Kidney capillary endothelial cell (primary cell): ENCODE measurements around the gene COL18A1.

Experiments used
- DNase-seq: peaks from one replicate; pipeline ENCODE4 v3.0.0-alpha.2; 2018; ENCODE audit warnings: low spot score

Gene COL18A1

GRCh38 chr21:45383111-45383614 lies 21.8 kb upstream of the COL18A1 start:
- no peak for DNase-seq

GRCh38 chr21:45383615-45384201 lies 21.3 kb upstream of the COL18A1 start:
- no peak for DNase-seq

- no peak for DNase-seq
Observed at GRCh38 chr21:45384656-45385548, 20.1 kb upstream of the COL18A1 start.

GRCh38 chr21:45385549-45386050 lies 19.4 kb upstream of the COL18A1 start:
- no peak for DNase-seq

- no peak for DNase-seq
Observed at GRCh38 chr21:45386336-45386727, 18.6 kb upstream of the COL18A1 start.

DNA sequence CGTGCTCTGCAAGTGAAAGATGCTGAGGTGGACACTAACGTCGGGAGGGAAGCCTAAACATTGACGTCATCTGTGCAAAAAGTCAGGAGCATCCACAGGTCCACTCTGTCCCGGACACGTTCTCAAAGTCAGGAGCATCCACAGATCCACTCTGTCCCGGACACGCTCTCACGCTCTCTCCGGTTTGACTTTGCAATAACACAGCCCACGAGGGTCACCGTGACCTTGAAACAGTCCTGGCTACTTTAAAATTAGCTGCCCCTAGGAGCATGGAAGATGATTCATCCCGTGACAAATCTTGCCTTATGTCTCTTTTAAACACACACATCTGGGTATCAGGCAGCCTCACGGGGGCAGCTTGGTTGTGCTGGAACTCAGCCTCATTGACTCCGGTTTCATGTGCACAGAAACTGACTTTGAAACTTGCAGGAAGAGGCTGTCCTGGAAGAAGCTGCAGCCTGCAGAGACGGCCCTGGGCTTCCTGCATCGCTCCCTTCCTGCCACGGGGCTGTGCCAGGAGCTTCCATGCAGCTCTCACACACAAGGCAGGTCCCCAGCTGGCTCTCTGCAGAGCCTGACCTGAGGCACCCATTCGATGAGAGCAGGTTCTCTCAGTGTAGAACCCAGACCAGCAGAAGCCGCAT lies 18.1 kb upstream of the COL18A1 start:
- DNase-seq, result peak; percentile 79

DNA sequence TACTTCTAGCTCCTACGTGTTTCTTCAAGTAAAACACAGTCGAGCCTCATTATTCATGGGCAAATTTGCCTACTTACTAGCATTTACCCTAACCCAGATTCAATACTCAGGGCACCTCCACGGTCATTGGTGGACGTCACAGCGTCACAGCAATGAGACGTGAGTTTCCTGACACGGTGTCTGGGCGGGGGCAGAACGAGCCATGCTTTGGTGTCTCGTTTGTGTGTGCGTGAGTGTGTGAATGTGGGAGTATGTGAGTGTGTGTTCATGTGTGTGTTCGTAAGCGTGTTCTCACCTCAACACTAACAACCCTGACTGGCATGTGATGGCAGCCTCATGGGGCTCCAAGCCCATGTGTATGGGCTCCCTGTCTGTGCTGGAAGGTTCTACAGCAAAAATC lies 17.5 kb upstream of the COL18A1 start:
- DNase-seq, result no peak

DNA sequence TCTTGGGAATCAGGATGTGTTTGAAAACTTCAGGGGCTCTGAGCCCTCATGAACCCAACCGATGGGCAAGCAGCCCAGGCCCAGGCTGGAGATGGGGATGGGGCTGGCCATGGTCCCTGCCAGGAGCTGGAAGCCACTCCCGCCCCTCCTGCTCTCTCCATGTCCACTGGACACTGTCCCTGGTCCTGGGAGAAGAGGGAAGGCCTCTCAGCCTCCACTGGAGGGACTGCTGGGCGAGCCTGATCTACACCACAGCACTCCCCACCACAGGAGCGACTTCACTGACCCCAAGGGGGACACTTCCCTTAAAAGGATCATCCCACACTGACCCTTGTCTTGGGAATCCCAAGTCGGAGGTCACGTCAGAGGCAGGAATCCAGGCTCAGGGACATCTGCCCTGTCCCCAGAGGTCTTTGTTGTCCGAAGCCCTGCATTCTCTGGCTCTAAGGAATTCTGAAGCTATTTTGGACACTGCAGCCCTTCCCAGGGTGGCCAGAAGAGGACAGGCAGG lies 16.9 kb upstream of the COL18A1 start:
- no peak for DNase-seq

DNA sequence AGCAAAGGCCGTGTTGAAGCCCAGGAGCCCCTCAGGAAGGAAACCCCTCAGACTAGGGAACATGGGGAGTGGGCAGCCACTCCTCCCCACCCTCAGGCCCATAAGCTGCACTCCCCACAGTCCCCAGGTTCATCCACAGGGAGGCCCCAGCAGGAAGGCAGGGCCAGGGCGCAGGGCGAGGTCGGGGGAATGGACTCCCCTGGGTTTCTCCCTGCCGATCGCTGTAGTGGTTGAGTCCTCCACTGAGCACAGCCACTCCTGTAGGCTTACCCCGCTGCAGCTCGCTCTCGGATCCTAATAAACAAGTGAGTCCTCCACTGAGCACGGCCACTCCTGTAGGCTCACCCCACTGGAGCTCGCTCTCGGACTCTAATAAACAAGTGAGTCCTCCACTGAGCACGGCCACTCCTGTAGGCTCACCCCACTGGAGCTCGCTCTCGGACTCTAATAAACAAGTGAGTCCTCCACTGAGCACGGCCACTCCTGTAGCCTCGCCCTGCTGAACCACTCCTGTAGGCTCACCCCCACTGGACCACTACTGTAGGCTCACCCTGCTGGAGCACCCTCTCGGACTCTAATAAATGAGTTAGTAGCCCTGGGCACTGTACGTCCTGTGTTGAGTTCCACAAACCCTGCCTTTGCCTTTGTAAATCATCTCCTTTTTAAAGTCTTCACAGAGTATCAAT lies 16.2 kb upstream of the COL18A1 start:
- DNase-seq, result no peak

- DNase-seq, result no peak
Observed at GRCh38 chr21:45390121-45390751, 14.7 kb upstream of the COL18A1 start.

- DNase-seq, result no peak
Observed at GRCh38 chr21:45390831-45391742, 13.9 kb upstream of the COL18A1 start.

DNA sequence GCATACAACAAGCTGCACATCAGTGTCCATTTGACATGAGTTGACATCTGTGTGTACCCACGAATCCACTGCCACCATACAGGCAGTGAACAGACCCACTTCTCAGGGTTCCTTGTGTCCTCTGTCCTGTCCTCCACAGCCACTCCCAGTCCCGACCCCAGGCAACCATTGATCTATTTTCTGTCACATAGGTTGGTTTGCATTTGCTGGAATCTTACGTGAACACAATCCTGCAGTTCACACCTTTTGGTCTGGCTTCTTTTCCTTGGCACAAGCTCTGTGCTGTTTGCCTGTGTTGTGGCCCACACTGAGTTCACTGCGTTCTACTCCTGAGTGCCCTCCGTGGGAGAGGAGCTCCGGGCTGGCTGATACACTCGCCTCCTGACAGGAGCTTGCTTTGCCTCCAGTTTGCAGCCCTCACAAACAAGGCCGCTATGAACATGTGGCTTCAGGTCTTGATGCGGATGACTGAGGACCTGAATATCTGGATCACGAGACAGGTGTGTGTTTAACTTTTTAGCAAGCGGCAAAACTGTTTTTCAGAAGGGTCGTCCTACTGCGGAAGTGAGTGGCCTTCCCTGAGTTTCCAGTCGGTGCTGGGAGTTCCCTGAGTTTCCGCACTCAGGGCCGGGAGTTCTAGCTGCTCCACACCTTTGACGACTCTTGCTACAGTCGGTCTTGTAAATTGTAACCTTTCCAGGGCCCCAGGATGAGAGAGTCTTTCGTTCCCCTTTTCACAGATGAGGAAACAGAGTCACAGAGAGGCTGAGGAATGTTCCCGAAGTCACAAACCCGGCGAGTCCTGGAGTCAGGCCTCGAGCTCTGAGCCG lies 13.0 kb upstream of the COL18A1 start:
- DNase-seq, result no peak

- no peak for DNase-seq
Observed at GRCh38 chr21:45392573-45392971, 12.4 kb upstream of the COL18A1 start.

DNA sequence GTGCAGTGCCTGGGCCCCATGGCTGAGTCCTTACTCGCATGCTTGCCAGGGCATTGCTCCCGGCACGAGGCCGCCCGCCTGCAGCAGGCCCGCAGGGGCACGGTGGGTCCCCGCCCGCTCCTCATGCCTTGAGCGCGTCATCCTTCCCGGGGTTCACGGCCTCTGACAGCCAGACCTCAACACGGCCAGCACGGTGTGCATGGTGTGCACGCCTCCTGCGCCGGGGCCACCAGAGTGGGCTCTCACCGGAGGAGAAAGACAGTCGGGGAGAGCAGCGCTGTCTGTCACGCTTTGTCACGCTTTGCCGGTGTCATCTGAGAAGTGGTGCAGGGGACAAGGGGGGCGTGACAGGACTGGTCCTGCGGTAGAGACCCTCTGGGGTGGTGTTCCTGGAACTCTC lies 11.9 kb upstream of the COL18A1 start:
- no peak for DNase-seq

- no peak for DNase-seq
Observed at GRCh38 chr21:45393833-45394638, 10.9 kb upstream of the COL18A1 start.

GRCh38 chr21:45396620-45396995 lies 8.4 kb upstream of the COL18A1 start:
- DNase-seq, result no peak

- no peak for DNase-seq
Observed at GRCh38 chr21:45397381-45397780, 7.6 kb upstream of the COL18A1 start.

DNA sequence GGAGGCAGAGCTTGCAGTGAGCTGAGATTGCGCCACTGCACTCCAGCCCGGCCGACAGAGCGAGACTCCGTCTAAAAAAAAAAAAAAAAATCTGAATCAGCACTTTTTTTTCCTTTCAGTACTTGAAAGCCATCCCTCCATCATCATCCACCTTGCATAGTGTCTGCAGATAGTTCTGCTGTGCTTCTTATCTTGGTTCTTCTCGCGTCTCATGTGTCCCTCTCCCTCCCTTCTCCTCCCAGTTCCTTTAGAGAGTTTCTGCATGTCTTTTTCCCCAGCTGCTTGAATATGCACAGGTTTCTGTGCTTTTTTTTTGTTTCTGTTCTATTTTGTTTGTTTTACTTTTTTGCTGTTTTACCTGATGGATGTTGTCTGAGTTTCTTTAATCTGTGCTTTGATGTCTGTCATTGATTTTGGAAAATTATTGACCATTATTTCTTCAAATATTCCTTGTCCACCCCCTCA lies 3.9 kb upstream of the COL18A1 start:
- no peak for DNase-seq
